GM08714 (cell line): ENCODE results near the gene CEP250.

Experiments
- H3K4me3 ChIP-seq: fragments of 200-500 bp; sonication (Bioruptor generic); 2 replicates; pipeline ENCODE4 v1.5.1; 2014; ENCODE audit warnings: mild to moderate bottlenecking, low read length, inconsistent platforms
- ZNF274 ChIP-seq: IDR thresholded peaks from 2 replicates; pipeline ENCODE4 v1.6.1; 2012; ENCODE audit warnings: mild to moderate bottlenecking, low read depth, low read length

CEP250 gene

GRCh38 chr20:35454881-35455609 is at the start of gene CEP250:
Gene CEP250 (plus strand): TSS chr20:35455598. CDS start chr20:35462368, 6,770 bp downstream.
- H3K4me3 ChIP-seq = peak within 1 kb of the TSS; percentile 93
- no peak for TF ChIP-seq ZNF274

GRCh38 chr20:35405775-35406174 is 49.6 kb upstream of the CEP250 start:
- H3K4me3 ChIP-seq = no peak overlapping the region
- TF ChIP-seq ZNF274 = no peak

- TF ChIP-seq ZNF274 = no peak
- no peak overlapping the region for H3K4me3 ChIP-seq
Observed at GRCh38 chr20:35408270-35408669, 47.1 kb upstream of the CEP250 start.

GRCh38 chr20:35409542-35409941 is 45.9 kb upstream of the CEP250 start:
- no peak overlapping the region for H3K4me3 ChIP-seq
- no peak for TF ChIP-seq ZNF274

GRCh38 chr20:35410613-35411012 is 44.8 kb upstream of the CEP250 start:
- no peak for TF ChIP-seq ZNF274
- H3K4me3 ChIP-seq = peak overlapping the region; percentile 93; the same call in 1 of the 2 replicates

- no peak overlapping the region for H3K4me3 ChIP-seq
- TF ChIP-seq ZNF274 = no peak
Observed at GRCh38 chr20:35421322-35421721, 34.1 kb upstream of the CEP250 start.

GRCh38 chr20:35431621-35432429 is 23.6 kb upstream of the CEP250 start:
- no peak for TF ChIP-seq ZNF274
- no peak overlapping the region for H3K4me3 ChIP-seq

GRCh38 chr20:35432430-35432735 is 23.0 kb upstream of the CEP250 start:
- H3K4me3 ChIP-seq = no peak overlapping the region
- TF ChIP-seq ZNF274 = no peak

- H3K4me3 ChIP-seq = no peak overlapping the region
- no peak for TF ChIP-seq ZNF274
Observed at GRCh38 chr20:35433337-35433736, 22.1 kb upstream of the CEP250 start.

- no peak for TF ChIP-seq ZNF274
- no peak overlapping the region for H3K4me3 ChIP-seq
Observed at GRCh38 chr20:35434085-35435005, 21.1 kb upstream of the CEP250 start.

- no peak for TF ChIP-seq ZNF274
- no peak overlapping the region for H3K4me3 ChIP-seq
Observed at GRCh38 chr20:35436177-35436573, 19.2 kb upstream of the CEP250 start.

GRCh38 chr20:35437599-35437998 is 17.8 kb upstream of the CEP250 start:
- no peak for TF ChIP-seq ZNF274
- no peak overlapping the region for H3K4me3 ChIP-seq

GRCh38 chr20:35443003-35443402 is 12.4 kb upstream of the CEP250 start:
- H3K4me3 ChIP-seq = no peak overlapping the region
- TF ChIP-seq ZNF274 = no peak

- H3K4me3 ChIP-seq = no peak overlapping the region
- TF ChIP-seq ZNF274 = no peak
Observed at GRCh38 chr20:35444226-35444625, 11.2 kb upstream of the CEP250 start.
